ENCODE results near the gene TENT5C. TPM values are rescaled to one million over a fixed set of nuclear protein-coding genes. Genes with fewer than 3 reads are reported as not detected.

The TENT5C gene
- total and polyA plus RNA-seq, 10 of the 15 experiments (the other 5 are each of a cell fraction or from before 2014, with no cell fraction given): 0.19 to 2.4 (median 0.78) TPM

- no peak for TF ChIP-seq ZBTB33 (IDR thresholded peaks at IDR 0.05)
- TF ChIP-seq MEF2B (IDR thresholded peaks at IDR 0.05; ENCODE audit: partially characterized antibody, poor library complexity, severe bottlenecking): no peak
- no peak for TF ChIP-seq BACH1 (IDR thresholded peaks at IDR 0.05; ENCODE audit: borderline replicate concordance)
- no peak for TF ChIP-seq IKZF2 (IDR thresholded peaks at IDR 0.05)
- no peak for TF ChIP-seq SMARCA5 (IDR thresholded peaks at IDR 0.05)
- no peak for TF ChIP-seq KLF5 (IDR thresholded peaks at IDR 0.05; ENCODE audit: partially characterized antibody)
These were observed 43.0 kb upstream of the TENT5C start (continued) for GRCh38 chr1:117562581-117563491.

GRCh38 chr1:117563492-117563875 is 42.4 kb upstream of the TENT5C start:
- H3K9me3 ChIP-seq (replicated peaks; ENCODE audit: control insufficient read depth, insufficient read depth, low read length): no peaks in the 10 kb centered on the region; the same call in 2 of the 3 replicates
- no peak overlapping the region for H2AFZ ChIP-seq (ENCODE audit: control insufficient read depth, low read depth, low read length)
- POLR2A ChIA-PET: no interaction called here
- peaks cover 0 to 3% of the 10 kb centered on the region in 2 experiments; a peak in 2 of 4 replicates for H3K27me3 ChIP-seq (replicated peaks in 1 of 2; ENCODE audit: control insufficient read depth in 2 of 2, insufficient read depth in 2 of 2, low read length in 1 of 2)
- ATAC-seq (no peak), DNase-seq (ENCODE audit: low read depth, low spot score) (no peak), FAIRE-seq (no peak)
- no peak overlapping the region for H3K4me2 ChIP-seq (ENCODE audit: control insufficient read depth, insufficient read depth)
- no peak overlapping the region for H3K9ac ChIP-seq (ENCODE audit: control insufficient read depth, insufficient read depth, low read length)
- BruUV-seq (replicated peaks): no TSS peak
- H4K20me1 ChIP-seq (ENCODE audit: control insufficient read depth, insufficient read depth): peaks cover 3% of the 10 kb centered on the region
- in situ Hi-C loops (cut with MboI) (no loop called here), intact Hi-C loops (cut with micrococcal nuclease; ENCODE audit: unreplicated experiment) (no loop called here)
- H3K79me2 ChIP-seq (ENCODE audit: control insufficient read depth, insufficient read depth, low read length): no peaks in the 10 kb centered on the region
- H3K27ac ChIP-seq (ENCODE audit: control insufficient read depth, insufficient read depth): no peak overlapping the region
- no peak overlapping the region for H3K4me3 ChIP-seq
- H3K4me1 ChIP-seq (ENCODE audit: control insufficient read depth, insufficient read depth, low read length): no peaks in the 10 kb centered on the region
- RAD21 ChIA-PET (ENCODE audit: unreplicated experiment): no interaction called here
- CTCF ChIA-PET: interaction anchor here (1.0 to 1.4 kb wide), 2 partner anchors 28 to 194 kb away, joined by 3 to 4 read pairs; no protein-coding TSS in a partner anchor
- 71% methylated on average over 4 of the region's 4 CpGs for WGBS (ENCODE audit: insufficient coverage, insufficient replicate concordance, low lambda C conversion rate, missing lambda C conversion rate)
- SMC1A ChIA-PET (ENCODE audit: uncharacterized antibody, unreplicated experiment): interaction anchor here (1.3 kb wide), 1 partner anchor 68 kb away, joined by 3 read pairs; no protein-coding TSS in a partner anchor
- no peaks in the 10 kb centered on the region for H3K36me3 ChIP-seq (ENCODE audit: control insufficient read depth in 2 of 2, insufficient read depth in 2 of 2, low read length in 1 of 2)
- TF ChIP-seq CREB1 (IDR thresholded peaks at IDR 0.05; ENCODE audit: low read depth) (no peak), NFXL1 (IDR thresholded peaks at IDR 0.05; ENCODE audit: borderline replicate concordance) (no peak), IRF5 (IDR thresholded peaks at IDR 0.05; ENCODE audit: borderline replicate concordance) (no peak), NFYB (IDR thresholded peaks at IDR 0.05; ENCODE audit: insufficient read depth, low read depth, low read length) (no peak), CUX1 (IDR thresholded peaks at IDR 0.05; ENCODE audit: insufficient replicate concordance, low read depth, low read length) (no peak), NFYA (IDR thresholded peaks at IDR 0.05; ENCODE audit: borderline replicate concordance, low read depth, low read length) (no peak)

Measured in GM12878 (cell line).